GM12874 (cell line): Measurements from ENCODE around the gene GRAMD1B.

Experiments used
- TF ChIP-seq, protein P1 (sequence below): IDR thresholded peaks from 2 replicates; pipeline ENCODE4 v1.5.1; 2011; ENCODE audit warnings: low read depth, mild to moderate bottlenecking, control low read depth, low read length, moderate library complexity; ENCODE audit not compliant: insufficient read depth

Gene GRAMD1B

DNA sequence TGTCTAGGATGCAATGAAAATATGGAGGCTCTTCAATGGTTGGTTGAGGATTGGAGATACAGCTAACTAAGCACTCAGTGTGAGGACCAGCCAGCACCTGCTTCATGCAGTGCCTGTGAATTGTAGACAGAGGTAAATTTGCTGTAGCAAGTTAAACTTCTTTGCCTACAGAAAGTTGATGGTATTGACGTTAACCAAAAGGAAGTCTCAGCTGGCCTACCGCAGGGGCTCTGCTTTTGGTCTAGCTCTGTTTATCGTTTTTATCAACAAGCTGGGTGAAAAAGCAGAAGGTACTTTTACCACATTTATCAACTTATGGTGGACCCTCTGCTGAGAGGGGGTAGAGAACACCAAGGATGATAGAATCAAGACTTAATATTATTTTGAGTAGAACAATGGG lies 51.6 kb downstream of the GRAMD1B start:
- TF ChIP-seq, protein P1, sequence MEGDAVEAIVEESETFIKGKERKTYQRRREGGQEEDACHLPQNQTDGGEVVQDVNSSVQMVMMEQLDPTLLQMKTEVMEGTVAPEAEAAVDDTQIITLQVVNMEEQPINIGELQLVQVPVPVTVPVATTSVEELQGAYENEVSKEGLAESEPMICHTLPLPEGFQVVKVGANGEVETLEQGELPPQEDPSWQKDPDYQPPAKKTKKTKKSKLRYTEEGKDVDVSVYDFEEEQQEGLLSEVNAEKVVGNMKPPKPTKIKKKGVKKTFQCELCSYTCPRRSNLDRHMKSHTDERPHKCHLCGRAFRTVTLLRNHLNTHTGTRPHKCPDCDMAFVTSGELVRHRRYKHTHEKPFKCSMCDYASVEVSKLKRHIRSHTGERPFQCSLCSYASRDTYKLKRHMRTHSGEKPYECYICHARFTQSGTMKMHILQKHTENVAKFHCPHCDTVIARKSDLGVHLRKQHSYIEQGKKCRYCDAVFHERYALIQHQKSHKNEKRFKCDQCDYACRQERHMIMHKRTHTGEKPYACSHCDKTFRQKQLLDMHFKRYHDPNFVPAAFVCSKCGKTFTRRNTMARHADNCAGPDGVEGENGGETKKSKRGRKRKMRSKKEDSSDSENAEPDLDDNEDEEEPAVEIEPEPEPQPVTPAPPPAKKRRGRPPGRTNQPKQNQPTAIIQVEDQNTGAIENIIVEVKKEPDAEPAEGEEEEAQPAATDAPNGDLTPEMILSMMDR: no peak

DNA sequence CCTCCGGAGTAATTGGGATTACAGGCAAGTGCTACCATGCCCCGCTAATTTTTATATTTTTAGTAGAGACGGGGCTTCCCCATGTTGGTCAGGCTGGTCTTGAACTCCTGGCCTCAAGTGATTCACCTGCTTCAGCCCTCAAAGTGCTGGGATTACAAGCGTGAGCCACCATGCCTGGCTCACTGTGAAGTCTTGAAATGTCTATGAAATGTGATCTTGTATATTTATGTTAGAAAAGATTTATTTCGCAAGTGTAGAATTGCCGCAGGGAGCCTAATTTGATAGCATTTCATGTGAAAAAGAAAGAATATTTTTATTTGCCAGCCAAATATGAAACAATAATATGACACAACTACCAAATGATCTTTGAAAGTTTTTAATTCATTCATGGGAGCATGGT lies 52.1 kb downstream of the GRAMD1B start:
- TF ChIP-seq, protein P1: no peak

DNA sequence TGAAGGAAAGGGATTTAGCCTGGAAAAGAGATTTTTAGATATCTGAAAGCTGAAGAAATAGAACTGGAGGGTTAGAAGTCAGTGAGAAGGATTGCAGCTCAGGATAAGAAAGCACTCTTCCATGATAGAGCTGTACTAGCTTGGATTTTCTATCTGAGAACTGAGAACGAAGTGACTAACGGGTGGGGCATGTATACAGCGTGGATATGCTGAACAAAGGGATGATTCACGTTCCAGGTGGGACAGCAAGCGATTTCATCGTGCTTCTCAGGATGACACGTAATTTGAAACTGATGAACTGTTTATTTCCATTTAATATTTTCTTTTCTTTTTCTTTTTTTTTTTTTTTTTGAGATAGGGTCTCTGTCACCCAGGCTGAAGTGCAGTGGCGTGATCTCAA lies 53.0 kb downstream of the GRAMD1B start:
- TF ChIP-seq, protein P1: no peak

DNA sequence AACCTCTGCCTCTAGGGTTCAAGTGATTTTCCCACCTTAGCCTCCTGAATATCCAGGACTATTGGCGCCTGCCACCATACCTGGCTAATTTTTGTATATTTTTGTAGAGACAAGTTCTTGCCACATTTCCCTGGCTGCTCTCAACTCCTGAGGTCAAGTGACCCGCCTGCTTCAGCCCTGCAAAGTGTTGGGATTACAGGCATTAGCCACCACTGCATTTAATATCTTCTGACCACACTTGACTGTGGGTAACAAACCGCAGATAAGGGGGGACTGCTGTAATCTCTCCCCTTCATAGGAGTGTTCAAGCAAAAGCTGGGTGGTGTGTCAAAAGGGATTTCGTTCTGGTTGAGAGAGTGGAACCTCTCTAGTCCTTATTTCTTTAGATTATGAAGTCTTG lies 53.4 kb downstream of the GRAMD1B start:
- TF ChIP-seq, protein P1: no peak

DNA sequence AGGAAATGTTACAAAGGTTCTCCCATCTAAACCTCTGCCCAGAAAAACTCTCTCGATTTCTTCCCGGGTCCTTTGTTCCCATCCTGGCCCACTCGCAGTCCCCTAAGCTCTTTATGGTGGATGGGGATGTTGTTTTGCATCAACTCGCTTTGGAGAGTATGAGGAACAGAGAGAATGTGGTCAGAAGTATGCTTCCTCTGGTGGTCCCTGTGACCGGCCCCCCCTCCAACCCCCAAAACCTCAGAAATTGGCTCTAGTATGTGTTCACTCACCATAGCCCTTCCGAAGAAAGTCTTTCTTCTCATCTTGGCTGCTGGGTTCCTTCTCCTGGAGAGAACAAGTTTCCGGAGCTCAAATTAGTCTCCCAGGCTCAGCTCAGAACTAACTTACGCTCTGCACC lies 54.4 kb downstream of the GRAMD1B start:
- TF ChIP-seq, protein P1: no peak

DNA sequence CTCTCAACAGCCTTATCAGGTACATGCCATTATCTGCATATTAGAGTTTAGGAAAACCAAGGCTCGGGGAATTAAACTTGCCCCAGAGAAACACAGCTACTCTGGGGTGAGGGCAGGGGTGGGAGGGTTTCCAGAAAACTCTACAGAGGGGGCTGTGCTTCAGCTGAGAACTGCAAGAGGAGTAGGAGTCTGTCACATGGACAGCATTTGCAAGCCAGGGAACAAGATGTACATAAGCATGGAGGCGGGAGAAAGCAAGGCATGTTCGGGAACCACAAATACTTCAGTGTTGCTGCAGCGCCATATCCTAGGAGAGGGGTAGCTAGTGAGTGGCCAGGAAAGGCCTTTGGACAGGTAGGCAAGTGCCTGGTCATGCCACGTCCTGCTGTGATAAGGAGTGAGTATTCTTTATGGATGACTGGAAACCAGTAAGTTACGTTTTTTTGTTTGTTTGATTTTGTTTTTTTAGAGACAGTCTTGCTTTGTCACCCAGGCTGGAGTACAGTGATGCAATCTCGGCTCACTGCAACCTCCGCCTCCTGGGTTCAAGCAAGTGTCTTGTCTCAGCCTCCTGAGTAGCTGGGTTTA lies 57.2 kb downstream of the GRAMD1B start:
- TF ChIP-seq, protein P1: no peak

DNA sequence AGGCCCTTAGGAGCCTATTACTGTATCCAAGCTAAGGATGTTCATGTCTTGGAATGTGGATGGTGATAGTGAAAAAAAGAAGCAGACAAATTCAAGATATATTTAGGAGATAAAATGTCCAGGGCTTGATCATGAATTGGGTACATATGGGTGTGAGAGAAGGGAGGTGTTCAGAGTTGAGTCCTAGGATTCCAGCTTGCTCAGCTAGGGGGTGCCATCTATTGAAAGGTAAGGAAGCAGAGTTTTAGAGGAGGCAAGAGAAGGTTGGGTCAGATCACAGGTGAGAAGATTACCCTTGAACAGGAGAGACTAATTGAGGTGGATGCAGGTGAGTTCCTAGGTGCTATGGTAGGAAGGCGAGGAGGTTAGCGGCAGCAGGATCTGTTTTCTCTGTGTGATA lies 60.5 kb downstream of the GRAMD1B start:
- TF ChIP-seq, protein P1: no peak
